H1 (cell line): ENCODE data around the gene PRRG1.

ENCODE experiments used
- BACH1 ChIP-seq: IDR thresholded peaks from 2 replicates; pipeline ENCODE4 v1.6.1; 2012; ENCODE audit warnings: low read length, improper control_type of control experiment
- CTCF ChIP-seq, 3 experiments: IDR thresholded peaks; 1 replicate in 2 of 3; 2 replicates in 1 of 3; pipeline versions ENCODE4 v1.5.1 to v1.6.1; 2011; ENCODE audit warnings: low read length in 3 of 3, mild to moderate bottlenecking in 3 of 3, inconsistent platforms in 2 of 3, low read depth in 1 of 3, moderate library complexity in 1 of 3; ENCODE audit not compliant: insufficient read depth in 1 of 3; ENCODE audit errors: control extremely low read depth in 1 of 3
- EP300 ChIP-seq, 2 experiments: IDR thresholded peaks; 1 replicate in 1 of 2; 2 replicates in 1 of 2; pipeline ENCODE4 v1.6.1; 2011 to 2012; ENCODE audit warnings: low read depth in 2 of 2, low read length in 2 of 2, mild to moderate bottlenecking in 2 of 2, borderline replicate concordance in 1 of 2, inconsistent platforms in 1 of 2, moderate library complexity in 1 of 2
- EZH2 ChIP-seq: fragments of 200-600 bp; sonication (generic); IDR thresholded peaks from 2 replicates; pipeline ENCODE4 v1.7.1; 2012; ENCODE audit warnings: low read depth, mild to moderate bottlenecking, moderate library complexity, low read length, inconsistent platforms; ENCODE audit not compliant: severe bottlenecking
- JUND ChIP-seq: IDR thresholded peaks from 2 replicates; pipeline ENCODE4 v1.6.1; 2011; ENCODE audit warnings: mild to moderate bottlenecking, improper control_type of control experiment, low read length
- POLR2A ChIP-seq, 2 experiments: IDR thresholded peaks; 1 replicate in 1 of 2; 2 replicates in 1 of 2; pipeline ENCODE4 v1.6.1; 2011; ENCODE audit warnings: low read depth in 2 of 2, low read length in 2 of 2, mild to moderate bottlenecking in 2 of 2; ENCODE audit errors: control extremely low read depth in 1 of 2
- POLR2AphosphoS5 ChIP-seq: IDR thresholded peaks from 2 replicates; pipeline ENCODE4 v1.6.1; 2011; ENCODE audit warnings: low read depth, low read length
- SP4 ChIP-seq: IDR thresholded peaks from 2 replicates; pipeline ENCODE4 v1.6.1; 2012; ENCODE audit warnings: low read length, inconsistent platforms
- YY1 ChIP-seq: IDR thresholded peaks from 2 replicates; pipeline ENCODE4 v1.6.1; 2011; ENCODE audit warnings: low read depth, mild to moderate bottlenecking, low read length
- ZNF274 ChIP-seq: IDR thresholded peaks from 2 replicates; pipeline ENCODE4 v1.7.0; 2012; ENCODE audit warnings: low read length, borderline replicate concordance; ENCODE audit errors: extremely low read depth

- TF ChIP-seq CTCF (IDR thresholded peaks at IDR 0.05; ENCODE audit: control extremely low read depth in 1 of 3, insufficient read depth in 1 of 3, low read depth in 1 of 3, low read length in 3 of 3) (no peak), POLR2A (IDR thresholded peaks at IDR 0.05; ENCODE audit: control extremely low read depth in 1 of 2, low read depth in 2 of 2, low read length in 2 of 2) (no peak), ZNF274 (no peak), EZH2 (no peak), EP300 (IDR thresholded peaks at IDR 0.05; ENCODE audit: borderline replicate concordance in 1 of 2, low read depth in 2 of 2, low read length in 2 of 2) (no peak), JUND (no peak), SP4 (no peak), YY1 (no peak), BACH1 (no peak), POLR2AphosphoS5 (no peak)
These were observed 88.0 kb downstream of the PRRG1 start for GRCh38 chrX:37437160-37437559.
